GM18861 (cell line): ENCODE results near the gene DIAPH2.

Experiments used
- ATAC-seq: cut with Tn5 transposase; IDR thresholded peaks from one replicate; pipeline ENCODE4 v1.9.1; 2021; ENCODE audit not compliant: unreplicated experiment

DIAPH2 gene

GRCh38 chrX:97538745-97539144, 854.1 kb downstream of the DIAPH2 start:
- ATAC-seq, result no peak

GRCh38 chrX:97539970-97540519, 855.4 kb downstream of the DIAPH2 start:
- ATAC-seq, result no peak

DNA sequence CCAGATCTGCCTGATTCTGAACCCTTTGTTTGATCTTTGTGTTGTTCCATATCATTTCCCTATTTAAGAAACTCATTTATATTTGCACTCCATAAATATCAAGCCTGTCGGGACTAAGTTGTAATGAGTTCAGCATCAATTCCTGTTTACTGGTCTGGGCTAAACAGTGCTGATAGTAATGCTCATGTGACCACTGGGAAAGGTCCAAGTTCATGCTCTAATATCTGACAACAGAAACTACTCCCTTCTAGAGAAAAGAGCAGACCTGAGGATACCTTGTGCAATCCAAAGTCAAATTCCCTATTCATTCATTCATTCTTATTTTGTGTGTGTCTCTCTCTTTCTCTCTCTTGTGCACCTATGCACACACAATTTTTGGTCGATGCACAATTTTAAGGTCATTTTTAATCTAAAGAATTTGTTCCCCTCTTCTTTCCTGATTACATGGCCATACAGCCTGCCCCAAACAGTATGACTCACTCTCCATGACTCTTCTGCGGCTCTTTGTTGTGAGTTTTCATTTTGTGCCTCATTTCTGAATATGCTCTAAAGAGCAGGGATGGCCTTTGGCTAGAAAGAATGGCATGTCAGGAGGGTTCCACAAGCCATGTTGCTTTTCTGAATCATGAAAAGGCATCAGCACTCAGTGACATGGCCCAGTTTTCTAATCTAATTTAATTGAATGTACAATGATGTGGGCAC, 863.4 kb downstream of the DIAPH2 start:
- ATAC-seq, result no peak

DNA sequence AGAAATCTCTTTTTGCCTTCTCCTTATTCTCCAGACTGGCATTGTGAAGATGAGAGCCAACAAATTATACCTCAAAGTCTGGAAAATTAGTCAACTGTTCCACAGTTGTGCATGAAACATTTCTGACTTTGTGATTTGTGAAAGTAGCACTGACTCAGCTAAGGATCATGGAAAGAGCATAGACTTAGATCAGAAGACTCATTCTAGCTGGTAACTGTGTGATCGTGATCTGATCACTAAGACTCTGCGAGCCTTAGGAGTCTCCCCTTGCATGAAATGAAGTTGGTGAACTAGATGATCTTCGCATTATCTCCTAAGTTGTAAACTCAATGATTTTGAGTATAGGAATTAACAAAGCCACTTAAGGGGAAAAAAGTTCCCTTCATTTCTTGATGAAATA, 867.2 kb downstream of the DIAPH2 start:
- no peak for ATAC-seq

GRCh38 chrX:97553833-97554232, 869.2 kb downstream of the DIAPH2 start:
- ATAC-seq, result no peak

DNA sequence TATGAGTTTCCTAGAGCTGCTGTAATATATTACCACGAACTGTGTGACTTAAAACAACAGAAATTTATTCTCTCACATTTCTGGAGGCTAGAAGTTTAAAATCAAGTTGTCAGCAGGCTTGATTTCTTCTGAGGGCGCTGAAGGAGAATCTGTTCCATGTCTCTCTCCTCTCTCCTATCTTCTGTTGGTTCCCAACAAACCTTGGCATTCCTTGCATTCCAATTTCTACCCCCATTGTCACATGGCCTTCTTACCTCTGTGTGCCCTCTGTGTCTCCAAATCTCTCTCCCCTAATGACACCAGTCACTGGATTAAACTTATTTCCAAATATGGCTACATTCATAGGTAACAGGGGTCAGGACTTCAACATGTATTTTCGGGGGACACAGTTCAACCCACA, 871.7 kb downstream of the DIAPH2 start:
- ATAC-seq, result no peak

GRCh38 chrX:97563531-97564133, 879.0 kb downstream of the DIAPH2 start:
- peak; percentile 99 for ATAC-seq

DNA sequence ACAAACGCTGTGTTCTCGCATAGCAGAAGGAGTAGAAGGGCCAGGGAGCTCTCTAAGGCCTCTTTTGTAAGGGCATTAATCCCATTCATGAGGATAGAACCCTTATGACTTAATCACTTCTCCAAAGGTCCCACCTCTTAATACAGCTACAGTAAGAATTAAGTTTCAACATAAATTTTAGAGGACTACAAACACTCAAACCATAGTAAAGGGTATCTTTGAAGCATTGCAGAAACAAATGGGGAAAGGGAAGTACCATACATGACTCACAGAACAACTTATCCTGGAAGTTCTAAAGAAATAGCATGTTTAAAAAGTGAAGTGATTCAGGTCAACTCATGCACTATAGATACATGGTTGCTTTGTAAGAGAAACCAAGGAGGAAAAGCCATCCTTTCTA, 879.9 kb downstream of the DIAPH2 start:
- no peak for ATAC-seq

DNA sequence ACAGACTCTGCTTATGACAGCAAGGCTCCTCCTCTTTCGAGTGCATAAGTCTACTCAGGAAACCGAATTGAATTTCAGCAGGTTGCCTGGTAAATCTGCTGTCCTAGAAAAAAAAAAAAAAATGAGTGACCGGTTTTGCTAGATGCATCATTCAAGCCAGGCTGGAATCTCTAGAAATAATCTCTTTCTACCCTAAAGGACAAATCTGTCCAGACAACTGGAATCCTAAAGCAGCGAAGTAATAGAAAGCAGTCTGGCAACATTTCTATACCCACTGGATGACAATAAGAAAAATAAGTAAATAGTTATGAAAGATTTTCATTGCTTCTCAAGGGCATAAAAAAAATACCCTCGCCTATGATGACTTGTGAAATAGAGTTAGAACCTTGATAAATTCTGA, 902.5 kb downstream of the DIAPH2 start:
- no peak for ATAC-seq

DNA sequence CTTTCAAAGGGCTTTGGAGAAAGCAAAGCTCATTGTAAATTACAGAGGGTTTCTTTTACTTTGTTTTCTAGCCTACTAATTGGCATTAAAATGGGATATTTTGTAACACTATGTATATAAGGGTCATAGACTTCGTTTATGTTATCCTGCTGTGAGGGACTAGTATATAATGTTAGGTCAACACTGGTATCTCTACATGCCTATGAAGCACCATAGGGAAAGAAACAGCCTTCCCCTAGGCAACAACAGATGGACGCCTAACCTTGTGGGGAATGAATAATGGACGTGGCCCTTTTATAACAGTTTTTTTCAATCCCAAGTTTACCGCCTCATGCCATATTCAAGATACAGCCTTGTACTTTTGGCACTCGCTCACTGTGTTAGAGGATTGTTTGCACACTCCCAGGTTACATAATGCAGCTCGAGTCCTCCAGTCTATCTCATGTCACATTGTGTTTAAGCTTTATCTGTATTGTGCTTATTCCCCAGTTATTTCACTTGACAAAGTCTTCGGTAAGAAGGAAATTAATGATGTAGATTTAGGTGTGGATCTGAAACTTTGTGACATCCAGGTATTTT, 910.1 kb downstream of the DIAPH2 start:
- ATAC-seq, result no peak

DNA sequence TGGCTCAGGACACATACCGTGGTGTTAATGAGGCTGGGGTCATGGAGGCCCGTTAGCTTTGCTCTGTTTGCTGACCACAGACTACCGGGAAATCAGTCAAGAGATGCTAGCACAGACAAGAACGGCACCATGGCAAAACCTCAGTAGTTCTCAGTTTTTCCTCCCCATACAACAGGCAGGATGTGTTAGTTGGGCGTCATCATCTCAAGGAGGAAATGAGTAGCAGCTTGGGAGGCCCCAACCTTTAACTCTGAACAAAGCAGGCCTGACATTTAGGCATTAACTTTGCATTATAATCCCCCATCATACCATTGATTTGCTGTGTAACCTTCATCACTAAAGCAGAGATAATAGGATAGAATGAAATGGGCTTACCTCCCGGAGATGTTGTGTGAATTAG, 913.3 kb downstream of the DIAPH2 start:
- no peak for ATAC-seq

DNA sequence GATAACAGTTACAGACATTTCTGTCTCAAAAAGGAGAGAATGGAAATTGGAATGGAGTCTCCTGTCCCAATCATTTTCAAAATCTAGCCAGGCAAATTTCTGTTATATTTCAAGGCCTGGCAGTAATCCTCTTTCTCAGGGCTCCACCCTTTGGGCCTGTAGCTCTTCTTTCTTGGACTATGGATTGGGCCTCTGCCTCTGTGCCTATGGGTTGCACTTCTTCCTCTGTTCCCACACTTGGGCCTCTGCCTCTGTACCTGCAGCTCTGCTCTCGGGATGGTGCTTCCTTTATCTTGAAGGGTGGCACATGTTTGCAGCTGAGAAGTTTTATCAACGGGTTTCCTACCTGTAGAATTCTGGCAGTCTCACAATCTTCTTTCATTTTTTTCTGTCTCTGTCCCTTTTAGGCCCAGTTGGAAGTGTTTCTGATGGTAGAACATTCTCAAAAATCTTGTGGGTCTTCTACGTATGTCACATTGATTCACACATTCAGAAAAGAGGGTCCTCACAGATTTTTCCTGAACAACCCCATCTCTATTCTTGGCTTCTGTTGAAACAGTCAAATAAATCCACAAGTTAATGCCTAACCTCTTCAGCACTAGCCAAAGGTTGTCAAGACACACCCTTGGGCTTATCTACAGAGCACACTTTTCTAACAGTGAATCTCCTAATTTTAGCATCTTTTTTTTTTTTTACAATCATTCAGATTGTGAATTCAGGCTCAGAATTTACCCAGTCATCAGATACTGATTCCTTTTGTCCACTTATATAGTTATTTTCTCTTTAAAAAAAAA, 918.0 kb downstream of the DIAPH2 start:
- ATAC-seq, result no peak

- no peak for ATAC-seq
Measured at GRCh38 chrX:97605271-97605670, 920.6 kb downstream of the DIAPH2 start.

- ATAC-seq, result no peak
Measured at GRCh38 chrX:97609357-97609756, 924.7 kb downstream of the DIAPH2 start.

GRCh38 chrX:97609938-97610337, 925.3 kb downstream of the DIAPH2 start:
- ATAC-seq, result no peak

DNA sequence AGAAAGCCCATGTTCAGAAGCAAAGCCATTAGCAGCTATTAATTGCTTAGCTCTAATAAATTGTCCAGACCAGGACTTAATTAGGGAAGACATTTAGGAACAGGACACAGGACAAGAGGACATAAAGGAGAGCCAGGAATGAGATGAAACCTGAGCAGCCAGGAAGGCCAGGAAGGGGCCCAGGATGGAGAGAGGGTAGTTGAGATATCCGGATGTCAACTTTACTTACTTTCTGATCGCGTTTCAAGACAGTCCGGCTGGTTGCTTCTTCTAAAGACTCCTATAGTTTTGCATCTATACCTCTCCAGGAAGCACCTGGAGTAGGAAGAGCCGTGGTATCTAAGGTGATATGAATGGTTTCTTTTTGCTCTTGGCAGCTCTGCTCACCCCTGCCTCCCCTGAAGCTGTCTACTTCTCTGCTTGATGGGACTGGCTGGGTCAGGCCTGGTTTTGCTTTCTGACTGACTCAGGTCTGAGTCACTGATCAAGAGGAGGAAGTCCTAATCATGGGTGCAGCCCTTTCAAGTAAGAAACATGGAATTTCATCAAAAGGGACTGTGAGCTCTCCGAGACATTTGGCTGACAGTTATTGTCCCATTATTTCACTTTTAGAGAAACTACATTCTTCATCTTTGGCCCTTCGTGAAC, 932.4 kb downstream of the DIAPH2 start:
- ATAC-seq, result peak; percentile 95

DNA sequence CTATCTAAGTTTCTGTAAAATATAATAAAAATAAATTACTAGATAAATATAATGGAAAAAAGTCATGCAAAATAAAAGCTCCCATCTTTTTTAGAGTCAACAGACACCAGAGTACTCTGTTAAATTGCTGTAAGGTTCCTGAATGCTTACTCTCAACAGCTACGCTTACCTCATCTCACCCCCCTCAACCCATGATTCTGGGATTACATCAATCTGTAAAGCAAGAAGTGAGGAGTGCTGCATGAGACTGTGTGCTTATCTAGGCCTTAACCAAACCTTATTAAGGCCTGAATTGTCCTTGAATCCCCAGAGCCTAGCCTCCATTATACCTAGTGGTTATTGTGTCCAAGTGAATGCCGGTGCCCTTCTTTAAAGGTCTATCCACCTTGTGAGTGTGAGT, 934.9 kb downstream of the DIAPH2 start:
- ATAC-seq, result no peak

- no peak for ATAC-seq
Measured at GRCh38 chrX:97622111-97622510, 937.5 kb downstream of the DIAPH2 start.

DNA sequence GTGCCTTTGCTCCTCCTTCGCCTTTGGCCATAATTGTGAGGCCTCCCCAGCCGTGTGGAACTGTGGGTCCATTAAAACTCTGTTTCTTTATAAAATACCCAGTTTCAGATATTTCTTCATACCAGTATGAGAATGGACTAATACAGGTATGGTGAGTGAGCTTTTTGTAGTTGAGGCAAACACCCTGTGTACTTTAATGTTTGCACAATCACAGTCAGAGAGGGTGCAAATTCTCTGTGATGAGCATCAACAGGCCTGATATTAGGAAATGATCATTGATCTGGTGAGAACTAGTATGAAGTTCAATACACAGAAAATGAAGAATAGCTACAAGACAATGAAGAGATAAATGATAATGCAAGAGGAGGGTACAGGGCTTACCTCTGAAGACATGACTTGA, 943.7 kb downstream of the DIAPH2 start:
- ATAC-seq, result no peak

DNA sequence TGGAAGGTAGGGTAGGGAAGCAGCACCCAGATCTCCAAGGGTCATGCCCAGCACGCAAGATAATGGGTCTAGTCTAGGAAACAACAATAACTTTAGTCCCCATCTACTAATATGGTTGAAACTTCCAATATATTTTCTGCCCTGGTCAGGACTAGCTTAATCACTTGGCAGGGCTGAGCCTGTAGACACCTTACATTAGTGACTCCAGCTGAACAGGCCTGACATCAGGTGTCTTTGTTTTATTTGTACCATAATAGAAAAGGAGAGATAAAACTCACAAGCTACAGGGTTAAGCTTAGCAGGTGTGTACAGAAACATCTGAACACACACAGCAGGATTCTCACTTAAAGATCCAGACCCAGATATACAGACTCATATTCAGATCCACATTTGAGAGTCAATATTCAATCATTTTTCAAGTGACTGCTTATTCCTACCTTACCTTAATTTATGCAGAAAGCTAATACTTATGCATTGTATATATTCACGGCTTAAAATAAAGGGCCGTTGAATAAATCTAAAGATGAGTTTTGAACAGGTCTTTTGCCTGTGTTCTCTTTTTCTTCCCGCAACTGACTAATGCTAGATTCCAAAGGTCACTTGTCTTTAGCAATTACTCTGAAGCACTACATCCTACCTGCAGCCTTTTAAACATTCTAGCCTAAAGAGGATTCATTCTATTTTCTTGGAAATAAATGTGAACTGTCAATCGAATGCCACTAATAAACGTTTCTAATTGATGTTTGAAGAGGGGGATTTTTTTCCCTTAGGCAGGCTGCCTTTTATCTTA, 944.4 kb downstream of the DIAPH2 start:
- no peak for ATAC-seq
